Vagina (tissue), 2 donors: Measurements from ENCODE around the gene ABCA10.

Source experiments
- CTCF ChIP-seq, 3 experiments: fragments of 450-650 bp in 2 of 3; fragments of 200-600 bp in 1 of 3; sonication (generic) in 1 of 3; IDR thresholded peaks; one replicate each; pipeline ENCODE4 v1.5.1; 2017 to 2019; ENCODE audit warnings: antibody characterized with exemption in 3 of 3, mild to moderate bottlenecking in 2 of 3, moderate library complexity in 2 of 3
- POLR2A ChIP-seq, 2 donors: fragments of 450-650 bp; IDR thresholded peaks; one replicate each; pipeline ENCODE4 v1.6.1; 2017; ENCODE audit warnings: antibody characterized with exemption in 2 of 2, mild to moderate bottlenecking in 2 of 2, moderate library complexity in 2 of 2
- POLR2AphosphoS5 ChIP-seq, 2 donors: sonication (generic); formaldehyde crosslinking; IDR thresholded peaks; one replicate each; pipeline ENCODE4 v1.9.0; 2017; ENCODE audit warnings: antibody characterized with exemption in 2 of 2, mild to moderate bottlenecking in 2 of 2, low read depth in 1 of 2; ENCODE audit not compliant: insufficient read depth in 1 of 2

- no peak for TF ChIP-seq CTCF (IDR thresholded peaks at IDR 0.05)
- no peak for TF ChIP-seq POLR2A (IDR thresholded peaks at IDR 0.05)
- TF ChIP-seq POLR2AphosphoS5 (IDR thresholded peaks at IDR 0.05; ENCODE audit: insufficient read depth in 1 of 2, low read depth in 1 of 2) = no peak
Observed at GRCh38 chr17:69170377-69170776, 58.2 kb downstream of the ABCA10 start.
